IPS-20b (cell line): ENCODE data around the gene IL11RA.
A peak's percentile ranks its signal among the peaks of the same experiment; 100 is the strongest.

Source experiments
- H3K27ac ChIP-seq: one replicate; pipeline ENCODE4 v1.5.1; 2013; ENCODE audit warnings: low read length
- H3K27me3 ChIP-seq: 2 replicates; pipeline ENCODE4 v1.6.1; 2013; ENCODE audit warnings: mild to moderate bottlenecking, low read length, inconsistent platforms; ENCODE audit not compliant: insufficient read depth
- H3K36me3 ChIP-seq: 2 replicates; pipeline ENCODE4 v1.6.1; 2013; ENCODE audit warnings: low read depth, mild to moderate bottlenecking, inconsistent platforms, low read length, moderate library complexity; ENCODE audit not compliant: insufficient read depth
- H3K4me1 ChIP-seq: 2 replicates; pipeline ENCODE4 v1.6.1; 2013; ENCODE audit warnings: mild to moderate bottlenecking, control low read depth, inconsistent platforms, low read length, moderate library complexity; ENCODE audit not compliant: insufficient read depth
- H3K4me3 ChIP-seq: 2 replicates; pipeline ENCODE4 v1.5.1; 2013; ENCODE audit warnings: mild to moderate bottlenecking, low read length, inconsistent platforms
- H3K9ac ChIP-seq: 2 replicates; pipeline ENCODE4 v1.6.1; 2013; ENCODE audit warnings: low read depth, mild to moderate bottlenecking, inconsistent platforms, low read length, moderate library complexity
- H3K9me3 ChIP-seq: 2 replicates; pipeline ENCODE4 v1.6.1; 2013; ENCODE audit warnings: mild to moderate bottlenecking, low read depth, low read length, inconsistent platforms; ENCODE audit not compliant: insufficient read depth

Gene IL11RA

DNA sequence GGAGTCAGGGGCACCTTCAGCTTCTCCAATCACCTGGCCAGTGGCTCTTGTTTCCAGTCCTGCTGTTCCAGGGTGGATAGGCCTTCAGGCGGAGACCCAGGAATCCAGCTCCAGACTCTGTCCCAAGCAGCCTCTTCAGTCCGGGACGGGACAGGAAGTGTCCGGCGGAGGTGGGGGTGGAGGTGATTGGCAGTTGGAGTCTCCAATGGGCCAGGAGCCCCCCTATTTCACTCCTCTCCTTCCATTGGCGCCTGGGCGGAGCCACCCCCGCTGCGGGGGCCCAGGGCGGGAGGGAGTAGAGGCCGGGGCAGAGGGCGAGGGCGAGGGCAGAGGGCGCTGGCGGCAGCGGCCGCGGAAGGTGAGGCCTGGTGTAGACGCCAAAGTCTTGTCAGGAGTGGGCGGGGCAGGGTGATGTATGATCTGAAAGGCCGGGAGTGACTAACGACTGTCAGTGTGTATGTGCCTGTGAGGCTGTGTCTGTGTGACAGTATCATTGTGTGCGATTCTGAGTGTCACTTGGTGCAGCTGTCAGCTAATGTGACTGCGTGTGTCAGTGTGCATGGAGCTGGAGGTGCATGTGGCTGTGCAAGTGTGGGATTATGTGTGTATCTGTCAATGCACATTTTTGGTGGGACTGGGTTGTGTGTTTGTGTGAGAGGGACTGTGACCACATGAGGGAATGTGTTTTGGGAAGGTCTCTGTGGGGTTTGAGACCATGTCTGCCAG, at the start of gene IL11RA:
TSS of gene IL11RA (plus strand) at position 310 of the 726 bp plus-strand sequence. CDS start 3,033 bp downstream, outside the sequence.
- no peaks in the 10 kb centered on the region for H3K27me3 ChIP-seq

DNA sequence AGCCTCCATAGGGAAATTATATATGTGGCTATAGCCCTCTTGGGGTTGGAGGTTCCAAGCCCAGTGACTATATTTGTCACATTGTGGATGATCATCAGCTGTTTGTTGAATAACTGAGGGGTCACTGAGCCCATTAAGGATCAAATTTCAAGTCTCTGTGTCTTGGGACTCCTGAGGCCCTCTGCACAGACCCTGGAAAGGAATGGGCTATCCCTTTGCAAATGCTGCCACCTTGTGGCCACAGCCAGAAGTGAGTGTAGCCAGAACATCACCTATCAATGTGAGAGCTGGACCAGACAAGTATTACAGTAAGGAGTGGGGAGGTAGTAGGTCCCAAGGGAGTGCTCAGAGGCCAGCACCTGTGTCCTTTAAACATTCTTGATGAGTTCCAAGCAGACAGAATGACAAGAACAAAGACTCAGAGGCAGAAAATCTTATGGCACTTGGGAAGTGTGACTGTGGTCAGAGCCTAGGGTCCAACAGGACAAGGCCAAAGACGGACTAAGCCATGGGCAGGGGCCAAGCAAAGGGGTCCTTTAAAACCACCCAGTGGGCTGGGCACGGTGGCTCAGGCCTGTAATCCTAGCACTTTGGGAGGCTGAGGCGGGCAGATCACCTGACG, 48.3 kb upstream of the IL11RA start:
- Histone ChIP-seq H3K9me3 (no peaks in the 10 kb centered on the region), H3K9ac (no peak overlapping the region), H3K4me3 (no peak overlapping the region), H3K27ac (no peak overlapping the region), H3K27me3 (peaks cover 17% of the 10 kb centered on the region), H3K4me1 (no peaks in the 10 kb centered on the region), H3K36me3 (no peaks in the 10 kb centered on the region)

More for the DNA sequence above, at the start of gene IL11RA:
- Histone ChIP-seq H3K4me1 (peaks cover 9% of the 10 kb centered on the region; the same call in 1 of the 2 replicates), H3K4me3 (peak within 1 kb of the TSS; percentile 66), H3K36me3 (peaks cover 26% of the 10 kb centered on the region), H3K27ac (peak within 1 kb of the TSS; percentile 20), H3K9ac (peak within 1 kb of the TSS; percentile 63; the same call in 1 of the 2 replicates), H3K9me3 (no peaks in the 10 kb centered on the region)

DNA sequence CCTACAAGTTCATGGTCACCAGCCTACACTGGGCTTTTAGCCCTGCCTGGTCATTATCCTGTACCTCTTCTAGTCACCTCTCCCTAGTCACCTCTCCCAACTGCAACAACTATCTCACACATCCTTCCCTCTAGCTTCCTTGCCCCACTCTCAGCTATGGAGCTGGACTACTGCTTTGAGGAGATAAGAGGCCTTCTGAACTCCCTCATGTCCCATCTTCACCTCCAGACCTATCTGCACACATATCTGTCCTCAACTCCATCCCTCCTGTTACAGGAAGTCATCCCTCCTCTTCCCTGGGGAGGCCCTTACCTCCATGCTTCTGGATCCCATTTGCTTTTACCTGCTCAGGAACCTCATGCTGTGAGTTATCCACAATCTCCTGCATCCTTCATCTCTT, 45.8 kb upstream of the IL11RA start:
- no peaks in the 10 kb centered on the region for H3K9me3 ChIP-seq
- H3K4me1 ChIP-seq: peaks cover 3% of the 10 kb centered on the region; the same call in 1 of the 2 replicates
- H3K27me3 ChIP-seq: peaks cover 17% of the 10 kb centered on the region

DNA sequence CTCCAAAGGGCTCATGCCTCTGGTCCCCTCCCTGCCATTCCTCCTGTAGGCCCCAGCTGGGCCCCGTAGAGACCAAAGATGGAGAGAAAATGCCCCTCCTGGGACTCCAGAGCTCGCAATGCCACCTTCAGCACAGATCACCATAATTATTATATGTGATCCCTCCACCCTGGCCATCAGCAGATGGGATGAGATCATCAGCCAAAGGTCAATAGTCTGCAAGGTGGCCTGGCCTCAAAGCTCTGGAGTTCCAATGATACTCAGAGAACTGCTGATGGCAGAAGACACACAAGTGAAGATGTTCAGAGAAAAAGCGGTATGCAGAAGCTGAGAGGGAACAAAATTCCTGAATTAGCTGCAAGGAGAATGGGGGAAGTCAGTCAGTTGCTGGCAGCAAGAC, 45.1 kb upstream of the IL11RA start:
- Histone ChIP-seq H3K27me3 (peaks cover 17% of the 10 kb centered on the region), H3K9me3 (no peaks in the 10 kb centered on the region), H3K27ac (no peak overlapping the region), H3K4me1 (peaks cover 6% of the 10 kb centered on the region; the same call in 1 of the 2 replicates), H3K36me3 (no peaks in the 10 kb centered on the region), H3K9ac (no peak overlapping the region), H3K4me3 (no peak overlapping the region)

More for the DNA sequence above, 45.8 kb upstream of the IL11RA start:
- no peak overlapping the region for H3K4me3 ChIP-seq
- no peak overlapping the region for H3K27ac ChIP-seq
- H3K36me3 ChIP-seq: no peaks in the 10 kb centered on the region
- no peak overlapping the region for H3K9ac ChIP-seq

DNA sequence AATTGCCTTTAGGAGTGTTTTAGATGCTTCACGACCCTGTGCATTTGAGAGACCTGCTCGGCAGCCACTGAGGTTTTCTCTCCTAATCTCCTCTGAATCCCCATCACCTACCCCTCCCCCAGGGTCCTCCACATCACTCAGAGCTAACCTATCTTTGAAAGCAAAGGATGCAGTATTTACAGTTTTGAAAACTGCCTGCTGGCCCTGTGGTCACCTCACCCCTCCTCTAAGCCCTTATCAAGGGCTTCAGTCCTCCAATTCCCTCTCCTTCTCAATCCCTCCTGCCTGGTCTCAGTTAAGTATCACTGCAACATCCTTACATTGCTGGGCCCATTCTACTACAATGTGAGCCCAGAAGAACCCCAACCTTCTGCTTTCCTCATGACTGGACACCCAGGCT, 44.7 kb upstream of the IL11RA start:
- Histone ChIP-seq H3K9ac (no peak overlapping the region), H3K9me3 (no peaks in the 10 kb centered on the region), H3K4me1 (peaks cover 6% of the 10 kb centered on the region; the same call in 1 of the 2 replicates), H3K27ac (no peak overlapping the region), H3K4me3 (no peak overlapping the region), H3K27me3 (peaks cover 17% of the 10 kb centered on the region), H3K36me3 (no peaks in the 10 kb centered on the region)

DNA sequence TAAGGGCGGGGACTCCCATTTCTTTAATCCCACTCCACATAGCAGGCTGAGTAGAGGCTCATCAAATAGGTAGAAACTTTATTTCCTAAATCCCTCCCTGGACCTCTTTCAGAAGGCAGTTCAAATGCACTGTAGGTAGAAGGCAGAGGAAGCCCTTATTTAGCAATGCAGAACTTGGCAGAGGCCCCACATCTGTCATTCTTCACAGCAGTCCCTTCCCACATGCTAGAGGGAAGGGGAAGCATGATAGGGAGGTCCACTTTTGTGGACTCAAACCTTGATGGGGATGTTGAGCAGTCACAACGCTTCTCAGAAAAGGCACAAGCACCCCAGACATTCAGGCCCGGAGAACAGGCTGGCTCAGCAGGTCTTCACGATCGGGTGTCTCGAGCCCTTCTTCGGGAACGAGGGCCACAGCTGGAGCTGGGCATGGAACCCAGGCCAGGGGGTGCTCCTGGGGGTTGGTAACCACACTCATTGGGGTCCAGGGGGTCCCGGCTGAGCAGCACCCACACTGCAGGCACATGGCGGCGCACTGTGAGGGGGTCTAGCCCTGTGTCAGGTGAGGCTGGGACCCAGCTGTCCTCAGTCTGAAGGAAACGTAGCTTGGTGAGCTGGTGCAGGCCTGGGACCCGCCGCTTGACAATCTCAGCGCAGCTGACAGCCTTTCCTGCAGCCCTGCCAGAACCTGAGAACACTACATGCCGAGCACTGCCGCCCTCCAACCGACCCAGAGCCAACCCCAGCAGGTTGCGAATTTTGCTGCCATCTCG, 41.4 kb upstream of the IL11RA start:
- peak overlapping the region; percentile 99; the same call in 1 of the 2 replicates for H3K9ac ChIP-seq

DNA sequence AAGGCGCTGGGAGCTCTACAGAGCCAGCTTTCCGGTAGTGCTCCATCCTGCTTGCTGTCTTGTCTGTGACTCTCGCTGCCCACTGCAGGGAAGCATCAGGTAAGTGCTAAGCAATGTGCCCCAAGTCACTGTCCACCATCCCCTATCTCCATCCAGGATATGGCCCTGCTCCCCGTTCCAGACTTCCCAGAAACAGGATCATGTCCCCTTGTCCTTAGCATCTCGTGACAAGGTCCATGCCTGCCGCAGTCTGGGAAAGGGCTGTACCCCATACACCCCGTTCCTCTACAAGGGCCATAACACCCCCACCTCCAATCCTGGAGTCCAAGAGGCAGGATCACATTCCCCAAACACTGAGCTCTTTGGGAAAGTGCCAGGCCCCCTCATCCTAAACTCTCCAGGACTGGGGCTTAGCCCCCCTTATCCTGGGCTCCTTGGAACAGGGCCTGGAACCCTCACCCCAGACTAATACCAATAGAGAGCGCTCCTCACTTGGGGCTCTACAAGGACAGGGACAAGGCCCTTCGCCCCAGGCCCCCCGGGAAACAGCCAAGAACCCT, 40.7 kb upstream of the IL11RA start:
- H3K4me3 ChIP-seq: peak overlapping the region; percentile 97
- H3K27me3 ChIP-seq: peaks cover 4% of the 10 kb centered on the region
- H3K36me3 ChIP-seq: no peaks in the 10 kb centered on the region
- H3K27ac ChIP-seq: peak overlapping the region; percentile 67
- H3K9ac ChIP-seq: peak overlapping the region; percentile 99
- H3K4me1 ChIP-seq: peaks cover 6% of the 10 kb centered on the region; the same call in 1 of the 2 replicates
- H3K9me3 ChIP-seq: no peaks in the 10 kb centered on the region

More for the DNA sequence above, 41.4 kb upstream of the IL11RA start:
- Histone ChIP-seq H3K27ac (no peak overlapping the region), H3K36me3 (no peaks in the 10 kb centered on the region), H3K4me1 (peaks cover 6% of the 10 kb centered on the region; the same call in 1 of the 2 replicates), H3K4me3 (peak overlapping the region; percentile 97), H3K27me3 (peaks cover 10% of the 10 kb centered on the region), H3K9me3 (no peaks in the 10 kb centered on the region)

DNA sequence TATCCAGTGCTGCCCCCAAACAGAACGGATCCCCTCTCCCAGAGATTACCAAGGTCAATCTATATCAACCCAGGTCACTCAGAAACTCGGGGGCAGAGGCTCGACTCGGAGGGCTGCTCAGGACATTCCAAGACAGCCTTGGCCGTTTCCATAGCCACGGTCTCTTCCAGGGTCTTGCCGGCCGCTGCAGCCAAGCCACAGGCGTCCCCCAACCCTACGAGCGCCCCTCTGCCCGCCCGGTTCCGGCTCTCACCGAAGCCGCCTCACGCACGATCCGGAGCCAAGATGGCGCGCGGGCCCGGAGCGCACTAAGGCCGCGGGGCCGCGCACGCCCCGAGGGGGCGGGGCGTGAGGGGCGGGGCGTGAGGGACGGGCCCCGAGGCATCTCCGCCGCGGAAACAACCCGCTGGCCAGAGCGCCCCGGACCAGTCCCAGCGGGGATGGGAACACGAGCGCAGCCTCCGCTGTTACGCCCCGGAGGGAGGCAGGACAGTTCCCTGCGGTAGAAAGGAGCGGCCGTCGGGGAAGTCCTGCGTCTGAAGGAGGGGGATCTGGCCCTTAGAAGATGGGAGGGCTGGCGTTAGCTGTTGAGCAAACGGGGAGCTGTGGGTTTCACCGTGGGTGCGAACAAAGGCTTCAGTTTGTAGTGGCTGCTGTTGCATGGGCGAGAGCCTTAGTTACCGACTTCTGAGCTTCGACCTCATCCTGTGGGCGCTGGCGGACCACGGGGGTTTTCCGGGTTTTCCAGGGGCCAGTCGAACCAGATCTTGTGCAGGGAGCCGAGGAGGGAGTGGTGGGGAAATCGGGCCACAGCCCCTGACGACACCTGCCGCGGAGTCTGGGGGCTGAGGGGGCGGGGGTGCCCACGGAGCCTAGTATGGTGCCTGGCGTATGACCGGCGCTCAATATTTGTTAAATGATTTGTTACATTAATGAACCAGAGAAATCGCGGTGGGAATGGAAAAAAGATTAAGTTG, 39.9 kb upstream of the IL11RA start, which contains the start of gene RPP25L:
TSS of gene RPP25L (minus strand) at position 287 of the 977 bp plus-strand sequence. CDS start 801 bp downstream, outside the sequence.
- Histone ChIP-seq H3K9ac (peak within 1 kb of the TSS; percentile 99), H3K27me3 (peaks cover 4% of the 10 kb centered on the region; the same call in 1 of the 2 replicates), H3K4me3 (peak within 1 kb of the TSS; percentile 97), H3K27ac (peak within 1 kb of the TSS; percentile 67), H3K36me3 (no peaks in the 10 kb centered on the region), H3K9me3 (no peaks in the 10 kb centered on the region), H3K4me1 (peaks cover 6% of the 10 kb centered on the region; the same call in 1 of the 2 replicates)

DNA sequence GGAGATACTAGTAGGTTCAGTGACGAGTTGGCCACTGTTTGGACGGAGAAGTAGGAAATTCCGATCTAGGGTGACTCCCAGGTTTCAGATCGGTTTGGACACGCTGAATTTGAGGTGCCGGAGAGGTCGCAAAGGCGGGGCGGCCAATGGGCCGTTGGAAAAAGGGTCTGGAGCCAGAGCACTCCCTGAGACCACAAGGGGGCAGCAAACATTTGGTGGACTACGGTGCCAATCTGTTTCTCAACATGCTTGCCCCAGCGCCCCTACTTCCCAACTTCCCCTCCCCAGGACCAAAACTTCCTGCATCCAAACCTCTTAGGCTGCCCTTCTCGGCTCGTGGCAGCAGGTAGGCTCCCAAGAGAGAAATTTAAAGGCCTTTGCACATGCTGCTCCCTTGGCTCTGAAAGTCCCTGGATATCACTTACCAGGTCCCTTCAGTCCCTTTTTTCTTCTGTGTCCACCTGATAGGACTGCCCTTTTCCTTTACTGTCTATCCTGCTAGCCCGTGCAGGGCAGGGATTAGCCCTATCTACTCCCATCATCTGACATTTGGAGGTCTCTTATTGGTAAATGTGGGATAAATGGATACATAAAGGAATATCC, 39.1 kb upstream of the IL11RA start:
- H3K9me3 ChIP-seq: no peaks in the 10 kb centered on the region
- H3K4me3 ChIP-seq: peak overlapping the region; percentile 97
- peaks cover 6% of the 10 kb centered on the region; the same call in 1 of the 2 replicates for H3K4me1 ChIP-seq
- 0 out of 2 replicates have a peak, but pooled peaks cover 3% of the 10 kb centered on the region for H3K36me3 ChIP-seq
- peaks cover 4% of the 10 kb centered on the region; the same call in 1 of the 2 replicates for H3K27me3 ChIP-seq
- H3K27ac ChIP-seq: no peak overlapping the region
- H3K9ac ChIP-seq: peak overlapping the region; percentile 99; the same call in 1 of the 2 replicates

DNA sequence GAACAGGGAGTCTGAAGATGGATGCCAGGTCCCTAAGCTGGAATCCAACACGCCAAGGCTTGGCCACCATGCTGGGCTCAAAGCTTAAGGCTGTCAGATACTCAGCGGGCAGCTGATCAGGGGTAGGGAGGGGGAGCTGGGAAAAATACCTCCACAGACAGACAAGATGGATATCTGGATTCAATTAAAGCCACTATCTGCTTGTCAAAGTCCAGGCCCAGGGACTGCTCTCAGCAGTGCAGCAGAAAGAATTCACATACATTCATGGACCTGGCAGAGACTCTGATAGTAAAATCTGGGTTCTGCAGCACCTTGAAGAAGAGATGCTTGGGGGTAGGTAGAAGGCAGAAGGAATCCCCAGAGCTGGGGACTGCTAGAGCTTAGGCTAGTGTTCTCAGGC, 36.9 kb upstream of the IL11RA start:
- Histone ChIP-seq H3K27ac (no peak overlapping the region), H3K4me3 (no peak overlapping the region), H3K36me3 (0 out of 2 replicates have a peak, but pooled peaks cover 3% of the 10 kb centered on the region), H3K9me3 (no peaks in the 10 kb centered on the region), H3K4me1 (peaks cover 9% of the 10 kb centered on the region; the same call in 1 of the 2 replicates), H3K9ac (no peak overlapping the region), H3K27me3 (peaks cover 4% of the 10 kb centered on the region; the same call in 1 of the 2 replicates)
